GM21529 (cell line): ENCODE data around the gene KRTAP15-1.

Experiments used
- ATAC-seq: cut with Tn5 transposase; IDR thresholded peaks from one replicate; pipeline ENCODE4 v1.9.1; 2021; ENCODE audit not compliant: unreplicated experiment

Gene KRTAP15-1

DNA sequence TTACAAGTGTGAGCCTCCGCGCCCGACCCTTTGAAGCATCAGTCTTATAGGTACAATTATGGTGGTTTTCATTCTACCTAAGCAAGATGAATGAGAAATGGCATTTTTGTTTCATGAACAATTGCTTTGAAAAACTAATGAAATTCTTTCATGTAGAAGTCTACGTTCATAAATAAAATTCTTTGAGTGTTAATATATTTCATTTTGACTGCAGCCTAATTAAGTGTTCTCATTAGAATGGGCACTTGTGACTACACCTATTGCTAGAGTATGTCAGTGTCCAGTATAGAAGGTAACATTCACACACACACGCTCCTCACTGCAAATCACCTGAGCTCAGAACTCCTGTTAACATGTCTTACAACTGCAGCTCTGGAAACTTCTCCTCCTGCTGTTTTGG is at the start of gene KRTAP15-1:
Gene KRTAP15-1, plus strand, starts transcription at position 301 of the 400 bp plus-strand sequence. Its CDS starts 53 bp downstream, at position 354.
- ATAC-seq = no peak

GRCh38 chr21:30391492-30392025 is 48.5 kb upstream of the KRTAP15-1 start:
- ATAC-seq = no peak

DNA sequence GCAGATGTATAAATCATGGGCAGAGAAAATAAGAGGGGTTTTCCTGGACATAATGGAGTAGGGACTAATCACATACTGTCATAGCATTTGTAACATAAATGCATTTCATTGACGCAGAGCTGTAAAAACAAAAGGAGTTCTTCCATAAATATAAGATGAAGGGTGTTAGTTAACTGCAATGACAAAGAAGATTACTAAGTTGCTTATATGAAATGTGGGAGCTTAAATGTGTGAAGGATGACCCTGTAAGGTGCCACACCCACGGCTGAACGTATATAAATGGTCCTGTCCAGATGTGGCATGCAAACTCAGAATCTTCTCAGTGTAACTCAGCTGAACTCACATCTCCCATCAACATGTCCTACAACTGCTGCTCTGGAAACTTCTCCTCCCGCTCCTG is 44.3 kb upstream of the KRTAP15-1 start, which contains the start of gene KRTAP13-1:
Gene KRTAP13-1, plus strand, starts transcription at position 301 of the 400 bp plus-strand sequence. Its CDS starts 56 bp downstream, at position 357.
- ATAC-seq = no peak

DNA sequence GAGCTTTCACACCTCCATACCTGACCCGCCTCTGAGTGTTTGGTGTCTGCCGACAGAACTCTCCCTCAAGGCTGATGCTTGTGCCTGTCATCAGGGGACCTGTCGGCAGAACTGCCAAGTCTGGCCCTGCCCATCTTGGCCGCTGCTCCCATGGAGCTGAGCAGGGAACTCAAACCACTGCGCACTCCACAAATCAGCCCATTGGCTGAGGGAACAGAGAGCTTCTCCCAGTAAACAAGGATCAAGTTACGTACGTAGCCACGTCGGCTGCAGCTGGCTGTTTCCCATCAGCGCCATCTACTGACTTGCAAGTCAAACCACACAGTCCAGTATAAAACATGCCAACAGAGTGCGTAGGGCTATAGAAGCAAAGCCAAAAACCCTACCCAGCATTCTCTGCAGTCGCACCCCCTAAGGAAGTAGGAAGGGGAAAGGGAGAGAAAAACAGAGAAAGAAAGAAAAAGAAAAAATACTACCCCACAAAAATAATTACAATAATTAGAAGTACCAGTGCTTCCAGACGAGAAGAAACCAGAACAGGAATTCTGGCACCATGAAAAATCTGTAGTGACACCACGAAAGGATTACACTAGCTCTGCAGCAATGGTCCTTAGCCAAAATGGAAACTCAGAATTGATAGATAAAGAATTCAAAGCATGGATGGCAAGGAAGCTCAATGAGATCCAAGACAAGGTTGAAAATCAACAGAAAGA is 31.1 kb upstream of the KRTAP15-1 start:
- ATAC-seq = no peak

- ATAC-seq = no peak
Observed at GRCh38 chr21:30415993-30416392, 24.1 kb upstream of the KRTAP15-1 start.

GRCh38 chr21:30425826-30426225 is 14.2 kb upstream of the KRTAP15-1 start, which contains the start of gene KRTAP13-3:
Gene KRTAP13-3 (minus strand): TSS chr21:30425926. CDS start chr21:30425912, 14 bp downstream.
- ATAC-seq = no peak

GRCh38 chr21:30426731-30427130 is 13.3 kb upstream of the KRTAP15-1 start:
- no peak for ATAC-seq

GRCh38 chr21:30430170-30430655 is 9.9 kb upstream of the KRTAP15-1 start, which contains the start of gene KRTAP13-4:
Gene KRTAP13-4 (plus strand): TSS chr21:30430220. CDS start chr21:30430276, 56 bp downstream.
- ATAC-seq = no peak

DNA sequence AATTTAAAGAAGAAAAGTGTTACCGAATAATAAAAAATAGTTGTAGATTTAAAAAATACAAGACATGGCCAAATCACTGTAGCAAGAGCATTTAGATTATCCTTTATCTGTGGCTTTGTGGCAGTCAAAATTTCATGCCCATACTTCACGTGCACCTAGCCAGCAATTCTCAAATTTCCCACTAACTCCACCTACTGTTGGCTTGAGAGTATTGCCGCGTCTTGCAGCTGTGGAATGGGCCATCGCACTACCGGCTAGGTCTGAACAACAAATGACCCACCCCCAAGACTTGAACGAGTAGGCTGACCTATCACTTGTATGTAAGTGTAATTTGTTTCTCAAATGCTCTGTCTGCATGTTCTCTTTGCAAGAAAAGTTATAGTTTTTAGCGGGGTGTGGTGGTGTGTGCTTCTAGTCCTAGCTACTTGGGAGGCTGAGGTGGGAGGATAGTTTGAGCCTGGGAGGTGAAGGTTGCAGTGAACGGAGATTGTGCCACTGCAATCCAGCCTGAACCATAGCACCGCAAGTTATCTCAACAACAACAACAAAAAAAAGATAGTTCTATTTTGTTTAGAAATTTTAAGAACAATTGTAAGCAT is 5.9 kb upstream of the KRTAP15-1 start:
- no peak for ATAC-seq

- no peak for ATAC-seq
Observed at GRCh38 chr21:30437010-30437565, 3.0 kb upstream of the KRTAP15-1 start.

DNA sequence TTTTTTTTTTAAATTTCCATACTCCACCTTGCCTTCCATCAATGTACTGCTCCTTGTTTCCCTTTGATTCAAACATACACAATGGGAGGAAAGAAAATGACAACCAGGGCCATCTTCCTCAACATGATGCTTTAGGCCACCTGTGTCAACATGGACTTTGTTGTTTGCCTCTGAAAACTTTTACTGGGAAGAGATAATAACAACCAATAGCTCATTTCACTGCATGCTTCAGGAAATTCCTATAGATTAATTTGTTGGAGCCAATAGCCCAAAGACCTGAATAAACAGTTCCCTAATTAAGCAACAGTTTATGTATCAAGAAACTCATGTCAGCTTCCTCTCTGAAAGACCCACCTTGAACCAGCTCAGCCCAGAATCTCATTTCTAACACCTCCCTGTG is 3.2 kb downstream of the KRTAP15-1 start:
- ATAC-seq = no peak

- no peak for ATAC-seq
Observed at GRCh38 chr21:30444204-30444603, 4.1 kb downstream of the KRTAP15-1 start.

GRCh38 chr21:30447056-30447455 is 7.0 kb downstream of the KRTAP15-1 start:
- ATAC-seq = no peak

DNA sequence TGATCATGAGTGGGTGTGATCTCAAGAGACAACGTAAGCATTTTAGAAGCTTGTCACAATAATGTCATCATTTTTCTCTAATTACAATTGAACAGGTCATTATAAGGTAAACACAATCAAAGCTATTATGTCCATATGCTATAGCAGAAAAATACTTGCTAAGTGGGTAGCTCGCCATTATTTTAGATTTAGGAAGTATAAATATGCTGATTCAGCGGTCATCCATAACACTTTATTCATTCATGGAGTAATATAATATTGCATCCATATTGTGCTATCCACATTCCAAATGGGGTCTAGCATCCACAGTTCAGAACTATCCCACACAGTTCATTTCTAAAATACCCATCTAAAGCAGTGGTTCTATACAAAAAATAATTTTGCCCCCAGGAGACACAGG is 8.4 kb downstream of the KRTAP15-1 start:
- ATAC-seq = no peak

DNA sequence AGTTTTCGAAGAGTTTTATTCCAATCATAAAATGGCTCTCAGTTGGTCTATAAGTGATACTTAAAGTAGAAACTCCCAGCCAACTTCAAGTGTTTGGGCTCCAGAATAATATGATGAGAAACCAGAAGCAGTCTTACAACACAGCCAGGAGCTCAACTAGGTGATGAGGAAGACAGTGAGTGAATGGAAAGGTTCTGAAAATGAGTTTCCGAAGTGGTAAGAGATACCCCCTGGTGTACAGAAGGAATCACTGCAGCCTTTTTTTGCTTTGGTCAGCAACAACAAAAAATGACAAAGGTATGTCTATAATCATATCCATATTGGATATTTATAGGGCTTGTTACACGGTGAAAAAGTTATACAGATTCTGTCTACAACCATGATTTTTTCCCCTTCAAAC is 23.6 kb downstream of the KRTAP15-1 start:
- ATAC-seq = no peak

GRCh38 chr21:30468900-30469714 is 29.0 kb downstream of the KRTAP15-1 start:
- ATAC-seq = no peak

DNA sequence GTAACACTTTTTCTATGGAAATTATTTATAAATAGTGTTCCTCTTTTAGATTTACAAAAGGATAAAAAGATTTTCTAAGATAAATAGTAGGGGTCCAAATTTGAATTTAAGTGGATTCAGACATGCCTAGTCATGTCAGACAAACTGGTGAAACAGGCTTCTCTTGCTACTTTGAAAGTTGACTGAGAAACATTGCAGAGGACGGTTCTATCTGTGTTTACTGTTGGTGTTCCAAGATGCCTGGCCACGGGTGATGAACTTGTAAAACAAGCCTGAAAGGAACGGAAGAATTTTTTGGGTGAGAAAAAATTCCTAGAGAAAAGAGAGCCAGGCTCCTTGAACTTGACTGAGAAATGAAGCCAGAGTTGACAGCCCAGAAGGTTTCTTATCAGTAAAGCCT is 37.9 kb downstream of the KRTAP15-1 start:
- no peak for ATAC-seq

DNA sequence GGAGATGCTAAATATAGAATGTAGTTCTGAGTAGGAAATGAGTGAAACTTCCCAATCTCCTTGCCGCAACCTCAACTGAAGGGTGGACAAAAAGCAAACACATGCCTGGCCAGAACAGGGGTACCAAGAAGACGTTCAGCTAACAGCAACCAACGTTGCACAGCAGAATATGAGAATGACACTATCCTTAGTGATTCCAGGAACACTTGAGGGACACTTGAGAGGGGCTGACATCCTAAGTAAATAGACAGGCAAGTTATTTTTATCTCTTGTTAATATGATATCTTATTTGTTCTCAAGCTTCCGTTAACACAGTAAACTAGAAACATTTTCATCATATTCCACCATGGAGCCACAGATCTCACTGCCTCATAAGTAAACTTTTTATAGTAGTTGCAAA is 39.2 kb downstream of the KRTAP15-1 start:
- ATAC-seq = no peak

DNA sequence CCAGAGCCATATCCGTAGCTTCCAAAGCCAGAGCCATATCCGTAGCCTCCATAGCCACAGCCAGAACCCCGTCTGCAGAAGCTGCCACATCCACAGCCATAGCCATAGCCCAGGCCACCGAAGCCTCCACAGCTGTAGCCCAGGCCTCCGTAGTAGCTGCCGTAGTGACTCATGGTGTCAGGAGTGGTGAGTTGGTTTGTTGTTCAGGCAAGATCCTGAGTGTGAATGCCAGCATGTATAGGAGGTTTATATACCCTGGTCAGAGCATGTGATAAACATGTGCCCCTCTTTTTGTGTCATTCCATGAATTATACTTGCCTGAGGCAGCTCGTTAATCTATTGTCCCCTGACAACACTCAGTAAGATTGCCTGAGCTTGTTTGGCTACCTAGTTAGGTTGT is 40.1 kb downstream of the KRTAP15-1 start, which contains the start of gene KRTAP19-1:
Gene KRTAP19-1, minus strand, starts transcription at position 223 of the 400 bp plus-strand sequence. Its CDS starts 50 bp downstream, at position 173.
- ATAC-seq = no peak

DNA sequence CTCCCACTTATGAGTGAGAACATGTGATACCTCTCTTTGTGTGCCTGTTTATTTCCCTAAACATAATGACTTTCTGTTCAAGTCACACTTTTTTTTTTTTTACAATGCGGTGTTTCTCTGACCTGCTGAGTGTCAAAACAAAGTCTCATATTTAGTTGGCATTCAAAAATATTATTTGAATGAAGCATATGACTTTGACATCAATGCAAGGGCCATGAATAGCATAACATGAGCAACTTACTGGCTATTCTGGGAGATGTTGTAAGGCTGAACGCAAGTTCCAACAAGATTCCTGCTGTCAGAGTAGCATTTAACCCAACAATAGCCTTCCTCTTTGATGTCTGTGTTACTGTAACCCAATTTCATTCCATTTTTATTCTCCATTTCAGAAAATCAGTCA is 42.1 kb downstream of the KRTAP15-1 start:
- ATAC-seq = no peak

DNA sequence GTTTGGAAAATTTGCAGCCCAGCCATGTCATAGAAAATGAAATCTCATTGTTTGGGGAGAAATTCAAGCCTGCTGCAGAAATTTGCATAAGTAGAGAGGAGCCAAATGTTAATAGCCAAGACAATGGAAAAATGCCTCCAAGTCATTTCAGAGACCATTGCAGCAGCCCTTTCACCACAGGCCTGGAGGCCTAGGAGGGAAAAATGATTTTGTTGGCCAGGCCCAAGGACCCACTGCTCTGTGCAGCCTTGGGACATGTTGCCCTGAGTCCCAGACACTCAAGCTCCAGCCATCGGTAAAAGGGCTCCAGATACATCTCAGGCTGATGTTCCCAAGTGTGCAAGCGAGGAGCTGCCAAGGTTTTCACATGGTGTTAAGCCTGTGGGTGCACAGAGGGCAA is 46.1 kb downstream of the KRTAP15-1 start:
- no peak for ATAC-seq
